ENCODE results near the gene ZFYVE21.
"Not testable (repeated sequence)": the region's sequence is repeated elsewhere in the genome, so short reads cannot be mapped to it uniquely, and the experiment has no call there.

ZFYVE21 gene

GRCh38 chr14:103767336-103767894 lies 51.8 kb downstream of the ZFYVE21 start:
- H3K4me3 ChIP-seq (ENCODE audit: low read length) = no peak overlapping the region
- TF ChIP-seq CTCF (conservative IDR thresholded peaks at IDR 0.05; ENCODE audit: low read length) = no peak
- DNase-seq (ENCODE audit: low read depth) = no peak

- no peak for TF ChIP-seq CTCF (conservative IDR thresholded peaks at IDR 0.05; ENCODE audit: low read length)
- DNase-seq (ENCODE audit: low read depth) = no peak
- H3K4me3 ChIP-seq (ENCODE audit: low read length) = no peak overlapping the region
Observed at GRCh38 chr14:103770500-103770899, 54.9 kb downstream of the ZFYVE21 start.

GRCh38 chr14:103770902-103771301 lies 55.3 kb downstream of the ZFYVE21 start:
- H3K4me3 ChIP-seq (ENCODE audit: low read length) = no peak overlapping the region
- no peak for TF ChIP-seq CTCF (conservative IDR thresholded peaks at IDR 0.05; ENCODE audit: low read length)
- no peak for DNase-seq (ENCODE audit: low read depth)

GRCh38 chr14:103772078-103772712 lies 56.6 kb downstream of the ZFYVE21 start:
- no peak for TF ChIP-seq CTCF (conservative IDR thresholded peaks at IDR 0.05; ENCODE audit: low read length)
- no peak overlapping the region for H3K4me3 ChIP-seq (ENCODE audit: low read length)
- no peak for DNase-seq (ENCODE audit: low read depth)

DNA sequence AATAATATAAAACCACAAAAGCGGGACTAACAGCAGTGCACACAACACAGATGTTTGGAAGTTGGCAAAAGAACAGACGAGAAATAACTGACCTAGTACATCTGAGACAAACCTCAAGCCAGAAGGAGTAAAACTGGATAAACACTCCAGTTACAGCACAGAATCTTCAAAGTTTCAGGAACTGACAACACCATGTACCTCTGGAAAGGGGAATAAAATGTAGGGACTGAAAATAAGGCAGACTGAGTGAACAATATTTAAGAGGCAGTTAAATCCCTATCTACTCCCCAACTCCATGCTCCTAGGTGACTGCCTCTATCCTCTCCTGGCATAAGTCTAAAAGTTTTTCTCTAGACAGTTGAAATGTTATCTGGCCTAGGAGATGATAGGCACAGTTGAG lies 57.9 kb downstream of the ZFYVE21 start:
- TF ChIP-seq CTCF (conservative IDR thresholded peaks at IDR 0.05; ENCODE audit: low read length) = no peak
- no peak for DNase-seq (ENCODE audit: low read depth)
- H3K4me3 ChIP-seq (ENCODE audit: low read length) = no peak overlapping the region

GRCh38 chr14:103775506-103775905 lies 59.9 kb downstream of the ZFYVE21 start:
- no peak for DNase-seq (ENCODE audit: low read depth)
- no peak overlapping the region for H3K4me3 ChIP-seq (ENCODE audit: low read length)
- no peak for TF ChIP-seq CTCF (conservative IDR thresholded peaks at IDR 0.05; ENCODE audit: low read length)

GRCh38 chr14:103776319-103776718 lies 60.7 kb downstream of the ZFYVE21 start:
- not testable (repeated sequence) for H3K4me3 ChIP-seq (ENCODE audit: low read length); DNase-seq (ENCODE audit: low read depth)
